ENCODE measurements around the gene GPR176.

GPR176 gene

GRCh38 chr15:39854161-39854560 lies 65.9 kb downstream of the GPR176 start:
- DNase-seq (ENCODE audit: low read depth): no peak
- no peak for TF ChIP-seq CTCF (IDR thresholded peaks at IDR 0.05; ENCODE audit: control insufficient read depth, insufficient read depth, low read depth, low read length, missing control alignments)
- no peak overlapping the region for H3K4me3 ChIP-seq (ENCODE audit: control insufficient read depth, low read depth, low read length)

DNA sequence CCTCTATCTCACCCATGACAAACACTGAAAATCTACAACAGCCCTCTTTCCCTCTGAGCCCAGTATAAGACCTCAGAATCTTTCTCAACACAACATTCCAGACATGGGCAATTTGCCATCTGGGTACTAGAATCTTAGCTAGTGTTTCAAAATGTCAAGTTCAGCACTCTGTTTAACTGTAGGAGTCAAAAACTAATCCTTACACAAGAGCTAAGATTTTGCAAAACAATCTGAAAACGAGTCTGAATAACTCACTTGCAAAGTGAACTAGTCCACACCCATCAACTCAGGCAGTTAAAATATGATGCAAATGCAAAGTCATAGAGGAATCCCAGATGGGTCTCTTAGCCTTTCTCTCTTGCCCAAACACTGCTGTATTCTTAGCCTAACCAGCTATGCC lies 67.8 kb downstream of the GPR176 start:
- peak; percentile 77 for DNase-seq (ENCODE audit: low read depth)
- no peak for TF ChIP-seq CTCF (IDR thresholded peaks at IDR 0.05; ENCODE audit: control insufficient read depth, insufficient read depth, low read depth, low read length, missing control alignments)
- H3K4me3 ChIP-seq (ENCODE audit: control insufficient read depth, low read depth, low read length): no peak overlapping the region

GRCh38 chr15:39851500-39852092 lies 68.5 kb downstream of the GPR176 start:
- no peak for TF ChIP-seq CTCF (IDR thresholded peaks at IDR 0.05; ENCODE audit: control insufficient read depth, insufficient read depth, low read depth, low read length, missing control alignments)
- no peak overlapping the region for H3K4me3 ChIP-seq (ENCODE audit: control insufficient read depth, low read depth, low read length)
- DNase-seq (ENCODE audit: low read depth): no peak

GRCh38 chr15:39850436-39850835 lies 69.6 kb downstream of the GPR176 start:
- no peak for TF ChIP-seq CTCF (IDR thresholded peaks at IDR 0.05; ENCODE audit: control insufficient read depth, insufficient read depth, low read depth, low read length, missing control alignments)
- no peak overlapping the region for H3K4me3 ChIP-seq (ENCODE audit: control insufficient read depth, low read depth, low read length)
- no peak for DNase-seq (ENCODE audit: low read depth)

DNA sequence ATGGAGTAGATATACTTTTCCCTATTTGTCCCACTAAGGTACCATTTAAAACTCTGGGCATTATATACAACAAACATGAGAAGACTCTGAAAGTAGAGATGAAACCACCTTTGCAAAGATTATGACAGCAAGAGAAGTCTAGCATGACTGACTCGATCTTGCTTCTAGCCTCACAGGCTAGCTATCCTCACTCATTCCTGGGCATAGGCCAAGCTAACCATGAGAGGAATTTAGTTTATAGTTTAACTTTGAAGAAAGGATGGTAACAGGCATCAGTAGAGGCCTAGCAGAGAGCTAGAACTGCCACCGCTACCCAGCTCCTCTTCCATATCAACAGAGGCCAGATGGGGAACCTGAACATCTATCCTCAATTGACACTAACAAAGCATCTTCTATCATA lies 74.0 kb downstream of the GPR176 start:
- TF ChIP-seq CTCF (IDR thresholded peaks at IDR 0.05; ENCODE audit: control insufficient read depth, insufficient read depth, low read depth, low read length, missing control alignments): no peak
- DNase-seq (ENCODE audit: low read depth): no peak
- no peak overlapping the region for H3K4me3 ChIP-seq (ENCODE audit: control insufficient read depth, low read depth, low read length)

DNA sequence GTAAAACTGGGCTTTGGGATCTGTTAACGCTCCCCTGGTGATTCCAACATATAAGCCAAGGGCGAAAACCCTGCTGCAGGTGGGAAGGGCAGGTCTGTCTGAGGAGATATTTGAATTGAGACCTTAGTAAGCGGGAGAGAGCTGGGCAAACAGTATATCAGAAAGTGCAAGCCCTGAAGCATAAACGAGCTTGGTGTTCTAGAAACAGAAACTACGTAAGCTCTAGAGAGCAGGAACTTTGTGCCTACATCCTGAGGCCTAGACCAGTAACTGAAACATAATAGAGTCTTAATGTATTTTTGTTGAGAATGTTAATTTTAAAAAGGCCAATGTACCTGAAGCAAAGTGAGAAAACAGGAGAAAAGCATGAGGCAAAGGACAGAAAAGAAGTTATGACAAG lies 74.5 kb downstream of the GPR176 start:
- no peak overlapping the region for H3K4me3 ChIP-seq (ENCODE audit: control insufficient read depth, low read depth, low read length)
- TF ChIP-seq CTCF (IDR thresholded peaks at IDR 0.05; ENCODE audit: control insufficient read depth, insufficient read depth, low read depth, low read length, missing control alignments): no peak
- no peak for DNase-seq (ENCODE audit: low read depth)

DNA sequence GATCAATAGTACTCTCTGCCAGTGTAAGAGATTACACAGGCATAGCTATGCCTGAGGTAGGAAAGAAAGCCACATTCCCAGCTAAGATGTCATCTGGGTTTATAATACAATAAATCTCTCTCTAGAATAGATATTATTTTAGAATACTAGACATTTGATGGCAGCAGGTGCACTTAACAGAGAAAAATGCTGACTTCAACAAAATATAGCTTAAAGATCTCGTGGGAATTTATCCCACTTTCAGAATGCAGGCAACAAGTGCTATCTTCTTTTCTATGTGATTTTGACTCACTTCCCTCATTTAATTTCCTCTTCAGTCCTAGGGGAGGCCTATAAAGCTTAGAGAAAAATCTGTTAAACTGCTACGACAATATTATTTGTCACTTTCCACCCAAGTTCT lies 76.5 kb downstream of the GPR176 start:
- TF ChIP-seq CTCF (IDR thresholded peaks at IDR 0.05; ENCODE audit: control insufficient read depth, insufficient read depth, low read depth, low read length, missing control alignments): no peak
- H3K4me3 ChIP-seq (ENCODE audit: control insufficient read depth, low read depth, low read length): no peak overlapping the region
- DNase-seq (ENCODE audit: low read depth): no peak

Data from AG09309 (cell line).